Neural progenitor cell (in vitro differentiated cells): ENCODE measurements around the gene RNPEP.

ENCODE experiments used
- EZH2 ChIP-seq: fragments of 200-600 bp; sonication (generic); IDR thresholded peaks from 2 replicates; pipeline ENCODE4 v1.6.1; 2017; ENCODE audit warnings: antibody characterized with exemption, mild to moderate bottlenecking, moderate library complexity
- EZH2phosphoT487 ChIP-seq: fragments of 200-600 bp; sonication (generic); IDR thresholded peaks from 2 replicates; pipeline ENCODE4 v1.6.1; 2017; ENCODE audit warnings: antibody characterized with exemption
- TF ChIP-seq, protein P1 (sequence below): fragments of 200-600 bp; sonication (generic); IDR thresholded peaks from 2 replicates; pipeline ENCODE4 v1.5.1; 2017; ENCODE audit warnings: antibody characterized with exemption, mild to moderate bottlenecking

GRCh38 chr1:201958348-201958747, 24.1 kb upstream of the RNPEP start:
- TF ChIP-seq EZH2: no peak
- TF ChIP-seq, protein P1, sequence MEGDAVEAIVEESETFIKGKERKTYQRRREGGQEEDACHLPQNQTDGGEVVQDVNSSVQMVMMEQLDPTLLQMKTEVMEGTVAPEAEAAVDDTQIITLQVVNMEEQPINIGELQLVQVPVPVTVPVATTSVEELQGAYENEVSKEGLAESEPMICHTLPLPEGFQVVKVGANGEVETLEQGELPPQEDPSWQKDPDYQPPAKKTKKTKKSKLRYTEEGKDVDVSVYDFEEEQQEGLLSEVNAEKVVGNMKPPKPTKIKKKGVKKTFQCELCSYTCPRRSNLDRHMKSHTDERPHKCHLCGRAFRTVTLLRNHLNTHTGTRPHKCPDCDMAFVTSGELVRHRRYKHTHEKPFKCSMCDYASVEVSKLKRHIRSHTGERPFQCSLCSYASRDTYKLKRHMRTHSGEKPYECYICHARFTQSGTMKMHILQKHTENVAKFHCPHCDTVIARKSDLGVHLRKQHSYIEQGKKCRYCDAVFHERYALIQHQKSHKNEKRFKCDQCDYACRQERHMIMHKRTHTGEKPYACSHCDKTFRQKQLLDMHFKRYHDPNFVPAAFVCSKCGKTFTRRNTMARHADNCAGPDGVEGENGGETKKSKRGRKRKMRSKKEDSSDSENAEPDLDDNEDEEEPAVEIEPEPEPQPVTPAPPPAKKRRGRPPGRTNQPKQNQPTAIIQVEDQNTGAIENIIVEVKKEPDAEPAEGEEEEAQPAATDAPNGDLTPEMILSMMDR: no peak
- TF ChIP-seq EZH2phosphoT487: no peak
